SK-N-SH (cell line): ENCODE measurements around the gene TMX4.

Source experiments
- CHD2 ChIP-seq: fragments of 150-350 bp; IDR thresholded peaks from 2 replicates; pipeline ENCODE4 v1.6.1; 2018; ENCODE audit warnings: low read length; ENCODE audit not compliant: partially characterized antibody
- EP300 ChIP-seq, 2 experiments: IDR thresholded peaks; 2 replicates each; pipeline versions ENCODE4 v1.4.0 to v1.6.1; 2012; ENCODE audit warnings: borderline replicate concordance in 1 of 2, low read depth in 1 of 2, low read length in 1 of 2
- EZH2phosphoT487 ChIP-seq: fragments of 200-600 bp; sonication (generic); IDR thresholded peaks from 2 replicates; pipeline ENCODE4 v1.6.1; 2017; ENCODE audit warnings: low read depth, mixed run types, mild to moderate bottlenecking, antibody characterized with exemption, moderate library complexity, borderline replicate concordance
- FOXM1 ChIP-seq: IDR thresholded peaks from 2 replicates; pipeline ENCODE4 v1.4.0; 2012; ENCODE audit warnings: low read depth, mild to moderate bottlenecking
- POLR2AphosphoS5 ChIP-seq: IDR thresholded peaks from 2 replicates; pipeline ENCODE4 v1.6.1; 2012; ENCODE audit warnings: low read depth, low read length
- TF ChIP-seq, protein P1 (sequence below): fragments of 200-600 bp; sonication (generic); IDR thresholded peaks from 2 replicates; pipeline ENCODE4 v1.6.1; 2017; ENCODE audit warnings: antibody characterized with exemption, mild to moderate bottlenecking, moderate library complexity
- TF ChIP-seq, protein P2 (sequence below): fragments of 150-350 bp; IDR thresholded peaks from 2 replicates; pipeline ENCODE4 v1.6.1; 2016; ENCODE audit warnings: mild to moderate bottlenecking, low read depth, low read length
- TF ChIP-seq, protein P3 (sequence below): IDR thresholded peaks from 2 replicates; pipeline ENCODE4 v1.4.0; 2012; ENCODE audit warnings: low read depth, borderline replicate concordance
- TF ChIP-seq, protein P4 (sequence below): IDR thresholded peaks from 2 replicates; pipeline ENCODE4 v1.4.0; 2012; ENCODE audit warnings: low read depth, borderline replicate concordance

DNA sequence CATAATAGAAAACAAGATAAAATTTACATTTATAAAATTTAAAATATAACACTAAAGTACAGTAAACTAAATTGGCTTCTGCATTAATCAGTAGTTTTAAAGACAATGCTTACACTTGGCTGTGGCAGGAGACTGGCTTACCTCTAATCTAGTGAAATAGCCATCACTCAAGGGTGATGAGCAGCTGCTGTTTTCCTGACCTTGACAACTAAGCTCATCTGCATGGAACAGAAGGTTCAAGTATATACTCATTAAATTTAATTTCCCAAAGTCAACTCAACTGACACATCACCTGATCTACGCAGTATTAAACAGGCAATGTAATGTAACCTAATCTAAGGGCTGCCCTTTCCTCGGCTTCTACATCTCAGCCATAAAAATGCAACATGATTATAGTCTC lies 14.5 kb downstream of the TMX4 start:
- no peak for TF ChIP-seq EZH2phosphoT487
- TF ChIP-seq, protein P1, sequence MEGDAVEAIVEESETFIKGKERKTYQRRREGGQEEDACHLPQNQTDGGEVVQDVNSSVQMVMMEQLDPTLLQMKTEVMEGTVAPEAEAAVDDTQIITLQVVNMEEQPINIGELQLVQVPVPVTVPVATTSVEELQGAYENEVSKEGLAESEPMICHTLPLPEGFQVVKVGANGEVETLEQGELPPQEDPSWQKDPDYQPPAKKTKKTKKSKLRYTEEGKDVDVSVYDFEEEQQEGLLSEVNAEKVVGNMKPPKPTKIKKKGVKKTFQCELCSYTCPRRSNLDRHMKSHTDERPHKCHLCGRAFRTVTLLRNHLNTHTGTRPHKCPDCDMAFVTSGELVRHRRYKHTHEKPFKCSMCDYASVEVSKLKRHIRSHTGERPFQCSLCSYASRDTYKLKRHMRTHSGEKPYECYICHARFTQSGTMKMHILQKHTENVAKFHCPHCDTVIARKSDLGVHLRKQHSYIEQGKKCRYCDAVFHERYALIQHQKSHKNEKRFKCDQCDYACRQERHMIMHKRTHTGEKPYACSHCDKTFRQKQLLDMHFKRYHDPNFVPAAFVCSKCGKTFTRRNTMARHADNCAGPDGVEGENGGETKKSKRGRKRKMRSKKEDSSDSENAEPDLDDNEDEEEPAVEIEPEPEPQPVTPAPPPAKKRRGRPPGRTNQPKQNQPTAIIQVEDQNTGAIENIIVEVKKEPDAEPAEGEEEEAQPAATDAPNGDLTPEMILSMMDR = no peak
- TF ChIP-seq, protein P2, sequence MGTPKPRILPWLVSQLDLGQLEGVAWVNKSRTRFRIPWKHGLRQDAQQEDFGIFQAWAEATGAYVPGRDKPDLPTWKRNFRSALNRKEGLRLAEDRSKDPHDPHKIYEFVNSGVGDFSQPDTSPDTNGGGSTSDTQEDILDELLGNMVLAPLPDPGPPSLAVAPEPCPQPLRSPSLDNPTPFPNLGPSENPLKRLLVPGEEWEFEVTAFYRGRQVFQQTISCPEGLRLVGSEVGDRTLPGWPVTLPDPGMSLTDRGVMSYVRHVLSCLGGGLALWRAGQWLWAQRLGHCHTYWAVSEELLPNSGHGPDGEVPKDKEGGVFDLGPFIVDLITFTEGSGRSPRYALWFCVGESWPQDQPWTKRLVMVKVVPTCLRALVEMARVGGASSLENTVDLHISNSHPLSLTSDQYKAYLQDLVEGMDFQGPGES = no peak
- TF ChIP-seq CHD2 = no peak
- TF ChIP-seq EP300 (IDR thresholded peaks at IDR 0.05; ENCODE audit: borderline replicate concordance in 1 of 2, low read depth in 1 of 2, low read length in 1 of 2) = no peak
- TF ChIP-seq, protein P3, sequence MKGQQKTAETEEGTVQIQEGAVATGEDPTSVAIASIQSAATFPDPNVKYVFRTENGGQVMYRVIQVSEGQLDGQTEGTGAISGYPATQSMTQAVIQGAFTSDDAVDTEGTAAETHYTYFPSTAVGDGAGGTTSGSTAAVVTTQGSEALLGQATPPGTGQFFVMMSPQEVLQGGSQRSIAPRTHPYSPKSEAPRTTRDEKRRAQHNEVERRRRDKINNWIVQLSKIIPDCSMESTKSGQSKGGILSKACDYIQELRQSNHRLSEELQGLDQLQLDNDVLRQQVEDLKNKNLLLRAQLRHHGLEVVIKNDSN = no peak
- TF ChIP-seq POLR2AphosphoS5 = no peak
- TF ChIP-seq, protein P4, sequence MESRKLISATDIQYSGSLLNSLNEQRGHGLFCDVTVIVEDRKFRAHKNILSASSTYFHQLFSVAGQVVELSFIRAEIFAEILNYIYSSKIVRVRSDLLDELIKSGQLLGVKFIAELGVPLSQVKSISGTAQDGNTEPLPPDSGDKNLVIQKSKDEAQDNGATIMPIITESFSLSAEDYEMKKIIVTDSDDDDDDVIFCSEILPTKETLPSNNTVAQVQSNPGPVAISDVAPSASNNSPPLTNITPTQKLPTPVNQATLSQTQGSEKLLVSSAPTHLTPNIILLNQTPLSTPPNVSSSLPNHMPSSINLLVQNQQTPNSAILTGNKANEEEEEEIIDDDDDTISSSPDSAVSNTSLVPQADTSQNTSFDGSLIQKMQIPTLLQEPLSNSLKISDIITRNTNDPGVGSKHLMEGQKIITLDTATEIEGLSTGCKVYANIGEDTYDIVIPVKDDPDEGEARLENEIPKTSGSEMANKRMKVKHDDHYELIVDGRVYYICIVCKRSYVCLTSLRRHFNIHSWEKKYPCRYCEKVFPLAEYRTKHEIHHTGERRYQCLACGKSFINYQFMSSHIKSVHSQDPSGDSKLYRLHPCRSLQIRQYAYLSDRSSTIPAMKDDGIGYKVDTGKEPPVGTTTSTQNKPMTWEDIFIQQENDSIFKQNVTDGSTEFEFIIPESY = no peak
- no peak for TF ChIP-seq FOXM1
